Measurements from ENCODE around the gene GARIN5B.

Gene GARIN5B

GRCh38 chr19:55320844-55321419 lies 42.1 kb downstream of the GARIN5B start:
- TF ChIP-seq SPI1 (IDR thresholded peaks at IDR 0.05; ENCODE audit: low read depth, low read length), result no peak
- TF ChIP-seq POLR2AphosphoS5 (IDR thresholded peaks at IDR 0.05; ENCODE audit: low read depth, low read length), result no peak
- FAIRE-seq (no peak), DNase-seq (ENCODE audit: insufficient read length, low spot score) (no peak)

GRCh38 chr19:55319785-55320184 lies 43.3 kb downstream of the GARIN5B start:
- TF ChIP-seq PAX5 (IDR thresholded peaks at IDR 0.05; ENCODE audit: insufficient read depth, low read length, severe bottlenecking) (no peak), POU2F2 (IDR thresholded peaks at IDR 0.05; ENCODE audit: low read depth, low read length) (no peak), POLR2AphosphoS5 (IDR thresholded peaks at IDR 0.05; ENCODE audit: low read depth, low read length) (no peak), TAF1 (IDR thresholded peaks at IDR 0.05; ENCODE audit: low read depth, low read length) (no peak)
- FAIRE-seq, result no peak
- no peak for DNase-seq (ENCODE audit: insufficient read length, low spot score)

GRCh38 chr19:55316646-55317045 lies 46.4 kb downstream of the GARIN5B start:
- FAIRE-seq (no peak), DNase-seq (ENCODE audit: insufficient read length, low spot score) (no peak)
- TF ChIP-seq POU2F2 (IDR thresholded peaks at IDR 0.05; ENCODE audit: low read depth, low read length) (no peak), PAX5 (IDR thresholded peaks at IDR 0.05; ENCODE audit: insufficient read depth, low read length, severe bottlenecking) (no peak), TAF1 (IDR thresholded peaks at IDR 0.05; ENCODE audit: low read depth, low read length) (no peak), POLR2A (IDR thresholded peaks at IDR 0.05; ENCODE audit: low read depth, low read length) (no peak), SPI1 (IDR thresholded peaks at IDR 0.05; ENCODE audit: low read depth, low read length) (no peak), POLR2AphosphoS5 (IDR thresholded peaks at IDR 0.05; ENCODE audit: low read depth, low read length) (no peak)

GRCh38 chr19:55315956-55316525 lies 47.0 kb downstream of the GARIN5B start:
- DNase-seq (ENCODE audit: insufficient read length, low spot score) (no peak), FAIRE-seq (no peak)
- TF ChIP-seq POLR2AphosphoS5 (IDR thresholded peaks at IDR 0.05; ENCODE audit: low read depth, low read length), result no peak
- TF ChIP-seq SPI1 (IDR thresholded peaks at IDR 0.05; ENCODE audit: low read depth, low read length), result no peak
- no peak for TF ChIP-seq TAF1 (IDR thresholded peaks at IDR 0.05; ENCODE audit: low read depth, low read length)
- no peak for TF ChIP-seq POLR2A (IDR thresholded peaks at IDR 0.05; ENCODE audit: low read depth, low read length)
- TF ChIP-seq POU2F2 (IDR thresholded peaks at IDR 0.05; ENCODE audit: low read depth, low read length), result no peak
- no peak for TF ChIP-seq PAX5 (IDR thresholded peaks at IDR 0.05; ENCODE audit: insufficient read depth, low read length, severe bottlenecking)

- FAIRE-seq, result no peak
- no peak for DNase-seq (ENCODE audit: insufficient read length, low spot score)
- no peak for TF ChIP-seq POU2F2 (IDR thresholded peaks at IDR 0.05; ENCODE audit: low read depth, low read length)
- TF ChIP-seq PAX5 (IDR thresholded peaks at IDR 0.05; ENCODE audit: insufficient read depth, low read length, severe bottlenecking), result no peak
- TF ChIP-seq TAF1 (IDR thresholded peaks at IDR 0.05; ENCODE audit: low read depth, low read length), result no peak
- TF ChIP-seq POLR2AphosphoS5 (IDR thresholded peaks at IDR 0.05; ENCODE audit: low read depth, low read length), result no peak
- TF ChIP-seq SPI1 (IDR thresholded peaks at IDR 0.05; ENCODE audit: low read depth, low read length), result no peak
- TF ChIP-seq POLR2A (IDR thresholded peaks at IDR 0.05; ENCODE audit: low read depth, low read length), result no peak
Observed at GRCh38 chr19:55314396-55314795, 48.7 kb downstream of the GARIN5B start.

- TF ChIP-seq POLR2A (IDR thresholded peaks at IDR 0.05; ENCODE audit: low read depth, low read length) (no peak), TAF1 (IDR thresholded peaks at IDR 0.05; ENCODE audit: low read depth, low read length) (no peak), POU2F2 (IDR thresholded peaks at IDR 0.05; ENCODE audit: low read depth, low read length) (no peak), PAX5 (IDR thresholded peaks at IDR 0.05; ENCODE audit: insufficient read depth, low read length, severe bottlenecking) (no peak), POLR2AphosphoS5 (IDR thresholded peaks at IDR 0.05; ENCODE audit: low read depth, low read length) (no peak), SPI1 (IDR thresholded peaks at IDR 0.05; ENCODE audit: low read depth, low read length) (no peak)
- FAIRE-seq (no peak), DNase-seq (ENCODE audit: insufficient read length, low spot score) (no peak)
Observed at GRCh38 chr19:55312621-55313512, 50.2 kb downstream of the GARIN5B start.

- TF ChIP-seq POLR2AphosphoS5 (IDR thresholded peaks at IDR 0.05; ENCODE audit: low read depth, low read length) (no peak), SPI1 (IDR thresholded peaks at IDR 0.05; ENCODE audit: low read depth, low read length) (no peak), PAX5 (IDR thresholded peaks at IDR 0.05; ENCODE audit: insufficient read depth, low read length, severe bottlenecking) (no peak), POU2F2 (IDR thresholded peaks at IDR 0.05; ENCODE audit: low read depth, low read length) (no peak), POLR2A (IDR thresholded peaks at IDR 0.05; ENCODE audit: low read depth, low read length) (no peak), TAF1 (IDR thresholded peaks at IDR 0.05; ENCODE audit: low read depth, low read length) (no peak)
- no peak for FAIRE-seq
- no peak for DNase-seq (ENCODE audit: insufficient read length, low spot score)
Observed at GRCh38 chr19:55311797-55312196, 51.3 kb downstream of the GARIN5B start.

GRCh38 chr19:55311397-55311796 lies 51.7 kb downstream of the GARIN5B start:
- DNase-seq (ENCODE audit: insufficient read length, low spot score) (no peak), FAIRE-seq (no peak)
- no peak for TF ChIP-seq POLR2AphosphoS5 (IDR thresholded peaks at IDR 0.05; ENCODE audit: low read depth, low read length)
- TF ChIP-seq PAX5 (IDR thresholded peaks at IDR 0.05; ENCODE audit: insufficient read depth, low read length, severe bottlenecking), result no peak
- TF ChIP-seq TAF1 (IDR thresholded peaks at IDR 0.05; ENCODE audit: low read depth, low read length), result no peak
- TF ChIP-seq SPI1 (IDR thresholded peaks at IDR 0.05; ENCODE audit: low read depth, low read length), result no peak
- no peak for TF ChIP-seq POLR2A (IDR thresholded peaks at IDR 0.05; ENCODE audit: low read depth, low read length)
- no peak for TF ChIP-seq POU2F2 (IDR thresholded peaks at IDR 0.05; ENCODE audit: low read depth, low read length)

GRCh38 chr19:55310498-55310897 lies 52.6 kb downstream of the GARIN5B start:
- DNase-seq (ENCODE audit: insufficient read length, low spot score) (no peak), FAIRE-seq (no peak)
- no peak for TF ChIP-seq POLR2A (IDR thresholded peaks at IDR 0.05; ENCODE audit: low read depth, low read length)
- TF ChIP-seq POU2F2 (IDR thresholded peaks at IDR 0.05; ENCODE audit: low read depth, low read length), result no peak
- no peak for TF ChIP-seq SPI1 (IDR thresholded peaks at IDR 0.05; ENCODE audit: low read depth, low read length)
- TF ChIP-seq POLR2AphosphoS5 (IDR thresholded peaks at IDR 0.05; ENCODE audit: low read depth, low read length), result no peak
- no peak for TF ChIP-seq TAF1 (IDR thresholded peaks at IDR 0.05; ENCODE audit: low read depth, low read length)
- no peak for TF ChIP-seq PAX5 (IDR thresholded peaks at IDR 0.05; ENCODE audit: insufficient read depth, low read length, severe bottlenecking)
